ENCODE data around the gene MED27.

GRCh38 chr9:132015866-132016265, 63.8 kb downstream of the MED27 start:
- TF ChIP-seq CTCF (IDR thresholded peaks at IDR 0.05; ENCODE audit: borderline replicate concordance, extremely low read depth, low read length, poor library complexity, severe bottlenecking) (no peak), EZH2 (IDR thresholded peaks at IDR 0.05; ENCODE audit: borderline replicate concordance, low read depth, low read length, severe bottlenecking) (no peak)

All from DND-41 (cell line).